ENCODE data around the gene CLIC3. TPM values are rescaled to one million over a fixed set of nuclear protein-coding genes. Genes with fewer than 3 reads are reported as not detected.

The CLIC3 gene
- total RNA-seq, 2 experiments from 2014 or later: not detected

DNA sequence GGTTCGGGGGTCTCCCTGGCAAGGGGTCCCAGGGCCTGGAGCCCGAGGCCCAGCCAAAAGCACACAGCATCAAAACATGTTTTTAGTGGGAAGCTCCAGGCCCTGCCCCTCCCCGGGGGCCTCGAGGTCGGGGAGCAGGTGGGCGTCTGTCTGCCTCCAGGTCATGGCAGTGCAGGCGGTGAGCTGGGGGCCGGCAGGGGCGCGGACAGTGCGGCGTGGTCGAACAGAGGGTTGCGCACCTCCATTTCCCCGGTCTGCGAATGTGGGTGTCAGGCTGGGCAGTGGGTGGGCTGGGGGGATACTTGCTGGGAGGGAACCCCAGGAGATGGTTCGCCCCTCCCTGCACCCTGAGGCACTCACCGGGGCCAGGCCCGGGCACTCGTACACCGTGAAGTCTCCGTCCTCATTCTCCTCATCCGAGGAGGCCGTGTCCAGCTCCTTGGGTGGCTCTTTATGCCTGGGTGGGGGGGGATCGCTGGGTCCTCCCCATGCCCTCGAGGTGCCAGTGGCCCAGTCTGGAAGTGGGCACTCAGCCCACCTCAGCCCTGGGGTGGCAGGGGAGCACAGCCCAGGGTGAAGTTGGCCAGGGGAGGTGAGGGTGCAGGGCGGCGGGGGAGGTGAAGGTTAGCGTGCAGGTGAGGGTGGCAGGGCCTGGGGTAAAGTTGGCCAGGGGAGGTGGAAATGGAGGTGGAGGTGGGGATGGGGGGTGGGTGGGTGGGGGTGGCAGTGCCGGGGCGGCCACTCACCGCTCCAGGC is 43.4 kb upstream of the CLIC3 start:
- Histone ChIP-seq H3K4me1 (ENCODE audit: insufficient read depth, low read length, poor library complexity, severe bottlenecking) (peaks cover 7% of the 10 kb centered on the region), H3K27ac (ENCODE audit: low read depth, low read length, poor library complexity, severe bottlenecking) (no peak overlapping the region), H3K4me3 (ENCODE audit: low read depth, low read length, poor library complexity, severe bottlenecking) (no peak overlapping the region), H3K9me2 (ENCODE audit: insufficient read depth, low read length) (no peaks in the 10 kb centered on the region), H2AFZ (ENCODE audit: low read length) (no peak overlapping the region), H3K4me2 (ENCODE audit: low read length) (no peak overlapping the region), H4K20me1 (ENCODE audit: insufficient read depth, low read length) (no peaks in the 10 kb centered on the region), H3K9me3 (ENCODE audit: low read length) (no peaks in the 10 kb centered on the region), H3K36me3 (ENCODE audit: insufficient read depth, low read length) (no peaks in the 10 kb centered on the region), H3K79me2 (ENCODE audit: insufficient read depth, low read depth, low read length) (no peaks in the 10 kb centered on the region)
- CTCF ChIA-PET (ENCODE audit: unreplicated experiment): interaction anchor here (0.6 to 0.7 kb wide), 2 partner anchors 10 to 148 kb away, joined by 3 read pairs; no protein-coding TSS in a partner anchor
- DNase-seq (ENCODE audit: low spot score): no peak
- TF ChIP-seq, protein P1, sequence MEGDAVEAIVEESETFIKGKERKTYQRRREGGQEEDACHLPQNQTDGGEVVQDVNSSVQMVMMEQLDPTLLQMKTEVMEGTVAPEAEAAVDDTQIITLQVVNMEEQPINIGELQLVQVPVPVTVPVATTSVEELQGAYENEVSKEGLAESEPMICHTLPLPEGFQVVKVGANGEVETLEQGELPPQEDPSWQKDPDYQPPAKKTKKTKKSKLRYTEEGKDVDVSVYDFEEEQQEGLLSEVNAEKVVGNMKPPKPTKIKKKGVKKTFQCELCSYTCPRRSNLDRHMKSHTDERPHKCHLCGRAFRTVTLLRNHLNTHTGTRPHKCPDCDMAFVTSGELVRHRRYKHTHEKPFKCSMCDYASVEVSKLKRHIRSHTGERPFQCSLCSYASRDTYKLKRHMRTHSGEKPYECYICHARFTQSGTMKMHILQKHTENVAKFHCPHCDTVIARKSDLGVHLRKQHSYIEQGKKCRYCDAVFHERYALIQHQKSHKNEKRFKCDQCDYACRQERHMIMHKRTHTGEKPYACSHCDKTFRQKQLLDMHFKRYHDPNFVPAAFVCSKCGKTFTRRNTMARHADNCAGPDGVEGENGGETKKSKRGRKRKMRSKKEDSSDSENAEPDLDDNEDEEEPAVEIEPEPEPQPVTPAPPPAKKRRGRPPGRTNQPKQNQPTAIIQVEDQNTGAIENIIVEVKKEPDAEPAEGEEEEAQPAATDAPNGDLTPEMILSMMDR (conservative IDR thresholded peaks at IDR 0.05; ENCODE audit: low read length): no peak
- no peak for TF ChIP-seq EZH2phosphoT487 (IDR thresholded peaks at IDR 0.05; ENCODE audit: borderline replicate concordance, low read depth, low read length)
- POLR2A ChIA-PET: no interaction called here
- intact Hi-C loops (cut with micrococcal nuclease; ENCODE audit: unreplicated experiment): no loop called here
- no TSS peak for BruUV-seq (replicated peaks)

DNA sequence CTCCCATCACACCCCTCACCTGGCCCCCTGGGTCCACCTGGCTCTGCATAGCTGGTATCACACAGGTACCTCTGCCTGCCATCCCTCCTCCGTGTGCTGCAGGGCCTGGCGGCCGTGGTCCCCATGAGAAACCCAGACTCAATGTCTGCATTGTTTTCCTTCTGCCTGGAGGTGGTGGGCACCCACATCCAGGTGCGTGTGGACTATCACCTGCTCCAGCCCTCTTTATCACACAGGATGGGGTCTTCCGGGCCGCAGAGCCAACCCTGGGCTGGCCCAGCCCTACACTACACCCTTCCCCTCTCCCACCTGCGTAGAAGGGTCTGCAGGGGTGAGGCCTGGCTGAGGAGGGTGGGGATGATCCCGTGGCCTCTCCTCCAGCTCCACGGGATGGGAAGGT is 42.5 kb upstream of the CLIC3 start:
- Histone ChIP-seq H3K79me2 (ENCODE audit: insufficient read depth, low read depth, low read length) (no peaks in the 10 kb centered on the region), H2AFZ (ENCODE audit: low read length) (no peak overlapping the region), H3K9me3 (ENCODE audit: low read length) (no peaks in the 10 kb centered on the region), H3K36me3 (ENCODE audit: insufficient read depth, low read length) (no peaks in the 10 kb centered on the region), H4K20me1 (ENCODE audit: insufficient read depth, low read length) (no peaks in the 10 kb centered on the region), H3K9me2 (ENCODE audit: insufficient read depth, low read length) (no peaks in the 10 kb centered on the region), H3K4me2 (ENCODE audit: low read length) (no peak overlapping the region), H3K4me1 (ENCODE audit: insufficient read depth, low read length, poor library complexity, severe bottlenecking) (peaks cover 12% of the 10 kb centered on the region), H3K27ac (ENCODE audit: low read depth, low read length, poor library complexity, severe bottlenecking) (no peak overlapping the region), H3K4me3 (ENCODE audit: low read depth, low read length, poor library complexity, severe bottlenecking) (no peak overlapping the region)
- ChIA-PET POLR2A (no interaction called here), CTCF (ENCODE audit: unreplicated experiment) (interaction anchor here (0.6 kb wide), 2 partner anchors 17 to 515 kb away, joined by 3 to 4 read pairs; no protein-coding TSS in a partner anchor)
- TF ChIP-seq EZH2phosphoT487 (IDR thresholded peaks at IDR 0.05; ENCODE audit: borderline replicate concordance, low read depth, low read length): no peak
- TF ChIP-seq, protein P1 (conservative IDR thresholded peaks at IDR 0.05; ENCODE audit: low read length): no peak
- no TSS peak for BruUV-seq (replicated peaks)
- intact Hi-C loops (cut with micrococcal nuclease; ENCODE audit: unreplicated experiment): no loop called here
- DNase-seq (ENCODE audit: low spot score): no peak

DNA sequence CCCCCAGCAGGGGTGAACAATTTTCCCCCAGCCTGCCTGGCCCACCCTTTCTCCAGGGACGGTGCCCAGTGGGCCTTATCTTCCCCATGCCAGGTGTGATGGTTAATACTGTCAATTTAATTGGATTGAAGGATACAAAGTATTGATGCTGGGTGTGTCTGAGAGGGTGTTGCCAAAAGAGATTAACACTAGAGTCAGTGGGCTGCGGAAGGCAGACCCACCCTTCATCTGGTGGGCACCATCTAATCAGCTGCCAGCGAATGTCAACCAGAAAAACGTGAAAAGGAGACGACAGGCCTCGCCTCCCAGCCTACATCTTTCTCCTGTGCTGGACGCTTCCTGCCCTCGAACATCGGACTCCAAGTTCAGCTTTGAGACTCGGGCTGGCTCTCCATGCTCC is 41.1 kb upstream of the CLIC3 start:
- no peaks in the 10 kb centered on the region for H3K9me2 ChIP-seq (ENCODE audit: insufficient read depth, low read length)
- POLR2A ChIA-PET: interaction anchor here (1.1 kb wide), 1 partner anchor 283 kb away, joined by 4 read pairs; no protein-coding TSS in a partner anchor
- H3K4me1 ChIP-seq (ENCODE audit: insufficient read depth, low read length, poor library complexity, severe bottlenecking): peaks cover 14% of the 10 kb centered on the region
- no peak overlapping the region for H3K4me2 ChIP-seq (ENCODE audit: low read length)
- DNase-seq (ENCODE audit: low spot score): no peak
- H2AFZ ChIP-seq (ENCODE audit: low read length): no peak overlapping the region
- no peaks in the 10 kb centered on the region for H3K9me3 ChIP-seq (ENCODE audit: low read length)
- TF ChIP-seq EZH2phosphoT487 (IDR thresholded peaks at IDR 0.05; ENCODE audit: borderline replicate concordance, low read depth, low read length): no peak
- TF ChIP-seq, protein P1 (conservative IDR thresholded peaks at IDR 0.05; ENCODE audit: low read length): no peak
- intact Hi-C loops (cut with micrococcal nuclease; ENCODE audit: unreplicated experiment): no loop called here
- no peaks in the 10 kb centered on the region for H3K79me2 ChIP-seq (ENCODE audit: insufficient read depth, low read depth, low read length)
- BruUV-seq (replicated peaks): no TSS peak
- H3K27ac ChIP-seq (ENCODE audit: low read depth, low read length, poor library complexity, severe bottlenecking): no peak overlapping the region
- H3K36me3 ChIP-seq (ENCODE audit: insufficient read depth, low read length): no peaks in the 10 kb centered on the region
- no peaks in the 10 kb centered on the region for H4K20me1 ChIP-seq (ENCODE audit: insufficient read depth, low read length)
- H3K4me3 ChIP-seq (ENCODE audit: low read depth, low read length, poor library complexity, severe bottlenecking): no peak overlapping the region
- CTCF ChIA-PET (ENCODE audit: unreplicated experiment): interaction anchor here (0.6 kb wide), 1 partner anchor 25 kb away, joined by 3 read pairs; no protein-coding TSS in a partner anchor
